ENCODE results near the gene NATD1.
A peak's percentile ranks its signal among the peaks of the same experiment; 100 is the strongest.

The NATD1 gene

GRCh38 chr17:21245639-21246084, 7.5 kb downstream of the NATD1 start:
- Histone ChIP-seq H3K4me3 (ENCODE audit: control insufficient read depth in 1 of 7, extremely low read depth in 1 of 7, insufficient read depth in 4 of 7, low read depth in 2 of 7, low read length in 6 of 7) (no peak overlapping the region), H3K27me3 (replicated peaks in 2 of 5; ENCODE audit: control insufficient read depth in 4 of 5, insufficient read depth in 5 of 5, low read length in 4 of 5) (no peaks in the 10 kb centered on the region), H3K9me3 (ENCODE audit: control extremely low read depth in 1 of 5, control insufficient read depth in 4 of 5, insufficient read depth in 2 of 5, low read depth in 1 of 5, low read length in 4 of 5) (no peaks in the 10 kb centered on the region), H3K27ac (ENCODE audit: insufficient read depth in 1 of 2, low read depth in 1 of 2, low read length in 2 of 2, poor library complexity in 1 of 2, severe bottlenecking in 2 of 2) (no peak overlapping the region), H3K4me1 (ENCODE audit: control extremely low read depth in 1 of 4, control insufficient read depth in 4 of 4, insufficient read depth in 4 of 4, low read length in 3 of 4) (peaks cover 0 to 7% (median 2%) of the 10 kb centered on the region in 4 experiments), H3K36me3 (ENCODE audit: control insufficient read depth in 4 of 4, insufficient read depth in 4 of 4, low read length in 3 of 4) (peaks cover 0 to 6% (median 2%) of the 10 kb centered on the region in 4 experiments)
- WGBS (ENCODE audit: insufficient coverage), result 50% methylated on average over 8 of the region's 9 CpGs
- peak in 1 of 3 donors; percentile 33 for DNase-seq
- ChIA-PET POLR2A (no interaction called here), CTCF (no interaction called here)

GRCh38 chr17:21243516-21244303, 9.5 kb downstream of the NATD1 start:
- Histone ChIP-seq H3K9me3 (ENCODE audit: control extremely low read depth in 1 of 5, control insufficient read depth in 4 of 5, insufficient read depth in 2 of 5, low read depth in 1 of 5, low read length in 4 of 5) (no peaks in the 10 kb centered on the region), H3K27ac (ENCODE audit: insufficient read depth in 1 of 2, low read depth in 1 of 2, low read length in 2 of 2, poor library complexity in 1 of 2, severe bottlenecking in 2 of 2) (no peak overlapping the region), H3K36me3 (ENCODE audit: control insufficient read depth in 4 of 4, insufficient read depth in 4 of 4, low read length in 3 of 4) (peaks cover 0 to 6% (median 2%) of the 10 kb centered on the region in 4 experiments), H3K27me3 (replicated peaks in 2 of 5; ENCODE audit: control insufficient read depth in 4 of 5, insufficient read depth in 5 of 5, low read length in 4 of 5) (no peaks in the 10 kb centered on the region), H3K4me1 (ENCODE audit: control extremely low read depth in 1 of 4, control insufficient read depth in 4 of 4, insufficient read depth in 4 of 4, low read length in 3 of 4) (peaks cover 0 to 7% (median 2%) of the 10 kb centered on the region in 4 experiments), H3K4me3 (ENCODE audit: control insufficient read depth in 1 of 7, extremely low read depth in 1 of 7, insufficient read depth in 4 of 7, low read depth in 2 of 7, low read length in 6 of 7) (no peak overlapping the region)
- WGBS (ENCODE audit: insufficient coverage), result 90% methylated on average over 21 of the region's 23 CpGs
- ChIA-PET POLR2A (no interaction called here), CTCF (no interaction called here)
- DNase-seq, result no peak

GRCh38 chr17:21242780-21243515, 10.3 kb downstream of the NATD1 start:
- WGBS (ENCODE audit: insufficient coverage), result 98% methylated on average over 25 of the region's 26 CpGs
- no peaks in the 10 kb centered on the region for H3K9me3 ChIP-seq (ENCODE audit: control extremely low read depth in 1 of 5, control insufficient read depth in 4 of 5, insufficient read depth in 2 of 5, low read depth in 1 of 5, low read length in 4 of 5)
- ChIA-PET CTCF (no interaction called here), POLR2A (interaction anchor here (0.5 kb wide), 1 partner anchor 21 kb away, joined by 4 read pairs; no protein-coding TSS in a partner anchor)
- peaks cover 0 to 6% (median 2%) of the 10 kb centered on the region in 4 experiments for H3K36me3 ChIP-seq (ENCODE audit: control insufficient read depth in 4 of 4, insufficient read depth in 4 of 4, low read length in 3 of 4)
- H3K4me1 ChIP-seq (ENCODE audit: control extremely low read depth in 1 of 4, control insufficient read depth in 4 of 4, insufficient read depth in 4 of 4, low read length in 3 of 4), result peaks cover 0 to 7% (median 2%) of the 10 kb centered on the region in 4 experiments
- no peak for DNase-seq
- H3K27me3 ChIP-seq (replicated peaks in 2 of 5; ENCODE audit: control insufficient read depth in 4 of 5, insufficient read depth in 5 of 5, low read length in 4 of 5), result no peaks in the 10 kb centered on the region
- H3K4me3 ChIP-seq (ENCODE audit: control insufficient read depth in 1 of 7, extremely low read depth in 1 of 7, insufficient read depth in 4 of 7, low read depth in 2 of 7, low read length in 6 of 7), result no peak overlapping the region
- H3K27ac ChIP-seq (ENCODE audit: insufficient read depth in 1 of 2, low read depth in 1 of 2, low read length in 2 of 2, poor library complexity in 1 of 2, severe bottlenecking in 2 of 2), result no peak overlapping the region

GRCh38 chr17:21242026-21242697, 11.0 kb downstream of the NATD1 start:
- Histone ChIP-seq H3K4me3 (ENCODE audit: control insufficient read depth in 1 of 7, extremely low read depth in 1 of 7, insufficient read depth in 4 of 7, low read depth in 2 of 7, low read length in 6 of 7) (no peak overlapping the region), H3K9me3 (ENCODE audit: control extremely low read depth in 1 of 5, control insufficient read depth in 4 of 5, insufficient read depth in 2 of 5, low read depth in 1 of 5, low read length in 4 of 5) (no peaks in the 10 kb centered on the region), H3K36me3 (ENCODE audit: control insufficient read depth in 4 of 4, insufficient read depth in 4 of 4, low read length in 3 of 4) (peaks cover 0 to 6% (median 2%) of the 10 kb centered on the region in 4 experiments), H3K27me3 (replicated peaks in 2 of 5; ENCODE audit: control insufficient read depth in 4 of 5, insufficient read depth in 5 of 5, low read length in 4 of 5) (no peaks in the 10 kb centered on the region), H3K27ac (ENCODE audit: insufficient read depth in 1 of 2, low read depth in 1 of 2, low read length in 2 of 2, poor library complexity in 1 of 2, severe bottlenecking in 2 of 2) (no peak overlapping the region), H3K4me1 (ENCODE audit: control extremely low read depth in 1 of 4, control insufficient read depth in 4 of 4, insufficient read depth in 4 of 4, low read length in 3 of 4) (peaks cover 0 to 7% (median 2%) of the 10 kb centered on the region in 4 experiments)
- POLR2A ChIA-PET, result no interaction called here
- 100% methylated on average over 6 of the region's 11 CpGs for WGBS (ENCODE audit: insufficient coverage)
- CTCF ChIA-PET, result interaction anchor here (0.9 kb wide), 1 partner anchor 112 kb away, joined by 4 read pairs; no protein-coding TSS in a partner anchor
- DNase-seq, result no peak

- Histone ChIP-seq H3K27ac (ENCODE audit: insufficient read depth in 1 of 2, low read depth in 1 of 2, low read length in 2 of 2, poor library complexity in 1 of 2, severe bottlenecking in 2 of 2) (no peak overlapping the region), H3K9me3 (ENCODE audit: control extremely low read depth in 1 of 5, control insufficient read depth in 4 of 5, insufficient read depth in 2 of 5, low read depth in 1 of 5, low read length in 4 of 5) (no peaks in the 10 kb centered on the region), H3K36me3 (ENCODE audit: control insufficient read depth in 4 of 4, insufficient read depth in 4 of 4, low read length in 3 of 4) (peaks cover 0 to 6% (median 2%) of the 10 kb centered on the region in 4 experiments), H3K27me3 (replicated peaks in 2 of 5; ENCODE audit: control insufficient read depth in 4 of 5, insufficient read depth in 5 of 5, low read length in 4 of 5) (no peaks in the 10 kb centered on the region), H3K4me3 (ENCODE audit: control insufficient read depth in 1 of 7, extremely low read depth in 1 of 7, insufficient read depth in 4 of 7, low read depth in 2 of 7, low read length in 6 of 7) (no peak overlapping the region), H3K4me1 (ENCODE audit: control extremely low read depth in 1 of 4, control insufficient read depth in 4 of 4, insufficient read depth in 4 of 4, low read length in 3 of 4) (peaks cover 0 to 7% (median 2%) of the 10 kb centered on the region in 4 experiments)
- ChIA-PET POLR2A (no interaction called here), CTCF (interaction anchor here (0.9 to 3.9 kb wide), 3 partner anchors 8 to 114 kb away, joined by 4 to 16 read pairs (median 4); no protein-coding TSS in a partner anchor)
- DNase-seq, result no peak
- WGBS (ENCODE audit: insufficient coverage), result 96% methylated on average over 11 of the region's 11 CpGs
Measured at GRCh38 chr17:21241564-21241963, 11.6 kb downstream of the NATD1 start.

GRCh38 chr17:21240369-21241055, 12.7 kb downstream of the NATD1 start:
- WGBS (ENCODE audit: insufficient coverage), result 87% methylated on average over 22 of the region's 25 CpGs
- Histone ChIP-seq H3K27me3 (replicated peaks in 2 of 5; ENCODE audit: control insufficient read depth in 4 of 5, insufficient read depth in 5 of 5, low read length in 4 of 5) (no peaks in the 10 kb centered on the region), H3K4me3 (ENCODE audit: control insufficient read depth in 1 of 7, extremely low read depth in 1 of 7, insufficient read depth in 4 of 7, low read depth in 2 of 7, low read length in 6 of 7) (peak overlapping the region in 1 of 7 experiments; percentile 4), H3K4me1 (ENCODE audit: control extremely low read depth in 1 of 4, control insufficient read depth in 4 of 4, insufficient read depth in 4 of 4, low read length in 3 of 4) (peaks cover 0 to 3% (median under 1%) of the 10 kb centered on the region in 4 experiments), H3K36me3 (ENCODE audit: control insufficient read depth in 4 of 4, insufficient read depth in 4 of 4, low read length in 3 of 4) (peaks cover 0 to 6% (median 2%) of the 10 kb centered on the region in 4 experiments), H3K9me3 (ENCODE audit: control extremely low read depth in 1 of 5, control insufficient read depth in 4 of 5, insufficient read depth in 2 of 5, low read depth in 1 of 5, low read length in 4 of 5) (no peaks in the 10 kb centered on the region), H3K27ac (ENCODE audit: insufficient read depth in 1 of 2, low read depth in 1 of 2, low read length in 2 of 2, poor library complexity in 1 of 2, severe bottlenecking in 2 of 2) (no peak overlapping the region)
- no peak for DNase-seq
- POLR2A ChIA-PET, result no interaction called here
- CTCF ChIA-PET, result interaction anchor here (0.5 to 3.9 kb wide), 4 partner anchors 9 to 122 kb away, joined by 3 to 16 read pairs (median 4); no protein-coding TSS in a partner anchor

Measured in common myeloid progenitor, CD34-positive (primary cell).